Stimulated activated CD4-positive, alpha-beta T cell treated with anti-CD3 and anti-CD28 coated beads, TNF-alpha, amount 100 ng/mL, for 24 hours (primary cell): ENCODE data around the gene ASB11.

Source experiments
- DNase-seq, 3 experiments: peaks; one replicate each; pipeline ENCODE4 v3.0.0-alpha.2; 2020; ENCODE audit warnings: low read depth in 3 of 3

The ASB11 gene, protein sequence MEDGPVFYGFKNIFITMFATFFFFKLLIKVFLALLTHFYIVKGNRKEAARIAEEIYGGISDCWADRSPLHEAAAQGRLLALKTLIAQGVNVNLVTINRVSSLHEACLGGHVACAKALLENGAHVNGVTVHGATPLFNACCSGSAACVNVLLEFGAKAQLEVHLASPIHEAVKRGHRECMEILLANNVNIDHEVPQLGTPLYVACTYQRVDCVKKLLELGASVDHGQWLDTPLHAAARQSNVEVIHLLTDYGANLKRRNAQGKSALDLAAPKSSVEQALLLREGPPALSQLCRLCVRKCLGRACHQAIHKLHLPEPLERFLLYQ

DNA sequence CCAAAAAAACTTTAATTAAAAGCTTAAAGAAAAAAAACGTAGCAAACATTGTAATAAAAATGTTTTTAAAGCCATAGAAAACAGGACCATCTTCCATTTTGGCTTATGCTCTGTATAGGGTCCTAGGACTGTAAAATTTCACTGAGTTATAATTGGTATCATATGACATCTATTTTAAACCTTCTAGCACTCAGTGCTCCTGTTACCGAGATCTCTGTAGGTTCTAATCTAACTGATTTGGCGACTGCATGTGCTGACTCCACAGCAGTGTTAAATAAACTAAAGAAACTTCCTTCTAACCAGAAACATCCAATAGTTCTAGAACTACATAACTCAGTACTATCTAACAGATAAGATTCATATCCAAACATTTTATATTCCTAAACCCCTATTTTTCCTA is at the start of gene ASB11:
Gene ASB11, minus strand, starts transcription at position 132 of the 400 bp plus-strand sequence. Its CDS starts 35 bp downstream, at position 97.
- DNase-seq = no peak

DNA sequence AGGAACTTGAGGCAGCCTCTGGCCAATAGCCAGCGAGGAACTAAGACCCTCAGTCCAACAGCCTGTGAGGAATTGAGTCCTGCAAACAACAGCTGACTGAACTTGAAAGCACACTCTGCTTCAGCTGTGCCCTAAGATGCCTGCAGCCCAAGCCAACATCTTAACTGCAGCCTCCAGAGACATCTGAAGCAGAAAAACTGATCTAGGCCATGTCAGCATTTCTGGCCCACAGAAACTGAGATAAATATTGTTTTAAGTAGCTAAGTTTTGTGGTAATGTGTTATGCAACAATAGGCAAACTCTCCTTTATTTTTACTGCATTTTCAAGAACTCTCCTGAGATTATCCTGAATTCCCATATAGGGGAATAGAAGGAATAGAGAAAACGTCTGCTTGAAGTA is 44.3 kb upstream of the ASB11 start:
- DNase-seq = no peak

DNA sequence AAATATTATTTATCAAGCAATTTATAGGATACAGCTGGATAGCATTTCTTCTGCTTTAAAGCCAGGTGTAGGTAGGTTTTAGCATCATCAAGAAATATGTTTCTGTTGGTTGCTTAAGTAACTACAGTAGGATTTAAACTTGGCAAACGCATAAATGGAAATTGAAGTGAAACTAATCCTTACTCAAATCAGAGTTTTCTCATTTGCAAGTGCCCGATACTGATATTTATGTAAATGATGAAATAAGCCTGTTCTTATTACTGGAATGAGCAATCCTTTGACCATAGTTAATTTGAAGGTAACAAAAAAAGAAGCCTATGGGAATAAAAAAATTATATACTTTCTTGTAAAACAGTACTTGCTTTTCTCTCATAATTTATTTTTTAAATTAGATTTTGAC is 43.1 kb upstream of the ASB11 start:
- DNase-seq = no peak

DNA sequence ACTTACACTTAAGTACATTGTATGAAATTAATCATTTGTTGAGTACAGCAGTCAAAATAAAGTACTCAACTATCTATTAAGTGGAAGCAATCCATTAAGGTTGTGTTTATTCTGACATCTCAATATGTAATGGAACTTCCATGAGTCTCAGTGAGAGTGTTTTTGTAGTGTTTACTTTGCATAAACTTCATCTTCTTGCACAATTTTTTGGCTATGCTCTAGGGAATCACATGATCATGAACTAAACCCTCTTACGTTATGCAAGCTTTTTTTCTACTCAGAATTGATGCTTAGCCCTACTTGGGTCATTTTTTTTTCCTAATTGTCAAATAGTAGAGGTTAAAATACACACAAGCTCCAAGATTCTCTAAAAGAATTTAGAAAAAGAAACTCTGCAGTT is 41.0 kb upstream of the ASB11 start:
- no peak for DNase-seq

DNA sequence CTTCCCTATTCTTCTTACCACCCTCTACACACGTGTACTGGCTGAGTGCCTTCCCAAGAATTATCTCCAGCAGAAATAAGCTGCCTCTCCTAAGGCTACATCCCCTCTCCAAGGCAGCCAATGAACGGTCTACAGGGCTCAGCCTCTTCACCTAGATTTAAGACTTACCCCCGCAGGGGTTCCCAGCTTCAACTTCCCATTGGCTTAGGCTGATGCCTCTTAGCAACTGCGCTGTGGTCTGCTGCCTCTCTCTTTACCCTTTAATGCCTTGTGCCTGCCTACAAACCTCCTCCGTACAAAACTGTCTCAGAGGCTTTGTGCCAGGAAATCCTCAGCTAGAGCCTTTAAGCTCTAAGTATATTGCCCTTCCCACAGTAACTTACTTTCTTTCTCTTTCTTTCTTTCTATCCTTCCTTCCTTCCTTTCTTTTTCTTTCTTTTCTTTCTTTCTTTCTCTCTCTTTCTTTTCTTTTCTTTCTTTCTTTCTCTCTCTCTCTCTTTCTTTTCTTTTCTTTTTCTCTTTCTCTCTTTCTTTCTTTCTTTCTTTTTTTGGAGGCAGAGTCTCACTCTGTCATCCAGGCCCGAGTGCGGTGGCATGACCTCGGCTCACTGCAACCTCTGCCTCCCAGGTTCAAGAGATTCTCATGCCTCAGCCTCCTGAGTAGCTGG is 35.0 kb upstream of the ASB11 start:
- DNase-seq = no peak

DNA sequence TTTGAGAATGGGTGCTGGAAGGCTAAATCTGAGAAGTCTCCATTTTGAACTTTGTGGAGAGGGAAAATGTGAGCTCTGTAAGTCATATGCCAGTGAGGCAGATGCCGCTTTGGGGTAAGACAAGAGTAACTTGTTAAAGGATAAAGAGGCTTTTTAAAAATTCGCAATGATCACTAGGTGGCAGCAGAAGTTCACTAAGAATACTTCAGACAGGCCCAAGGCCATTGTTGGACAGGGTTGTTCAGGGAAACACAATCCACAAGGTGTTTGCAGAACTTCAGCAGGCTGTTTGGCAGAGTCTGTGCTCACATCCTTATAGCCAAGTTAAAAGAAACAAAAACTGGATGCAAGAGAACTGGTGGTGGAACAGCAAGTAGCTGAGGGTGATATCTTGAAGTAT is 33.6 kb upstream of the ASB11 start:
- DNase-seq = no peak

DNA sequence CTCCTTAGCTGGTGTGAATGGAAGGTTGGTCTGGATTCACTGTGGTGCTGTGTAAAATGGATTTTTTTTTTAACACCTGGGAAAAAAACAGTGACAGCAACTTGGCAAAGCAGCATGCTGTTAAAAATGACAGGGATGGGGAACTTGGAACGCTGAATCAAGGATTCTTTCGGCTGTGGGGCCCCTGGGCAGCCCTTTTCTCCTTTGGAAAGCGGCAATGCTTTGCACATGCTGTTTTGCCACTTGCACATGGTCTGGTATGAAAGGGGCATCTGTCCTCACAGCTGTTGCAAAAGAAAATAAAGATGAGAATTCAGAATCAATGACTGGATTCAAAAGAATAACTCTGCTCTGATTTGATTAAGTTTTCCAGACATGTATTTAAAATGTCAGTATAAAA is 30.5 kb upstream of the ASB11 start:
- DNase-seq = no peak

DNA sequence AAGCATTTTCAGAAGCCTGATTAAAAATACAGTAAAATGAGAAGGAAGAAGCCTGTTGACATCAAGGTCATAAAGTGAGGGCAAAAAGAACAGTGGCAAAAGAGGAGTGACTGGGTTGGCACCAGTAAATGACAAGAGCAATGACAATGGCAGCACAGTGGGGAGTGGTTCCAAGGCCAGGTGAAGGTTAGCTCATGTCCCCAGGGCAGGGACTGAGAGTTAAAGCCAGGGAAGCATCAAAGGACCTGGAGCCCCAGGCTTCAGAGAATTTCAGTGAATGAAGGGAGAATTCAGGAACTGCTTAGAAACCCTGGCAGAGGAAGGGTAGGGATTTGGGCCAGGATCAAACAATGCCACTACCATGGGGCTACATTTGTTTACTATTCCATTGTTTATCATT is 28.7 kb upstream of the ASB11 start:
- DNase-seq = no peak

DNA sequence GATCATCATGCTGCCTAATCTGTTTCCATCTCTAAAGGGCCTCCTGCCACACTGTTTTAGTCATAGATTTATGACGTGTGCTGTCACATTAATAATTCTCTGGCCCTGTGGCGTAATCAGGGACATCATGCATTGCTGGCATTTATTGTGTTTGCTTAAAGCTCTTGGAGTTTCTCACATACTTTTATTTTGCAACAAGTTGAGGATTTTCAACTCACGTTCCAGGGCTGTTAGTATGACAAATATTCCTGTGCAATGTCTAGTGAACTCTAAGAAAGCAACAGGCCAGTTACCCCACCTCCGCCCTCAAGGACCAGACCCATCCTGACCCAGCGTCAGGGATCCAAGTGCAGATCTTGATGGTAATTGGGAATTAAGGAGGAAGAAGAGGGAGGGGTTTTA is 27.6 kb upstream of the ASB11 start:
- no peak for DNase-seq

DNA sequence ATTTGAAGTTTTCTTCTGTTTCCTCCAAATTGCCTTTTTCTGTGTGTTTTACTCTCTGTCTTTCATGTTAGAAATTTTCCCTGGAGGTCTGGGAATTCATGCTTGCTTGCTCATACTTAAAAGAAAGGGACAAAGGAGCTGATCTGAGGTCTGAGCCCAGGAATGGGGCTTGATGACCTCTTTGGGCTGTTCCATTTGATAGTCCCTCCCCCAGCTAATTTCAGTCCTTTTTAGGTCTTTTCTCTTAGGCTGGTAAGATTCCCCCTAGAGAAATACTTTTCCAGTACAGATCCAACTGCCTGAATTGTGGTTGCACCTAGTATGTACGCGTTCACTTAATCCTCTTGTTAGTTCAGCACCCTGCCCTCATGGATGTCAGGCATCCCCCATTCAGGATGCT is 25.4 kb upstream of the ASB11 start:
- DNase-seq = no peak

DNA sequence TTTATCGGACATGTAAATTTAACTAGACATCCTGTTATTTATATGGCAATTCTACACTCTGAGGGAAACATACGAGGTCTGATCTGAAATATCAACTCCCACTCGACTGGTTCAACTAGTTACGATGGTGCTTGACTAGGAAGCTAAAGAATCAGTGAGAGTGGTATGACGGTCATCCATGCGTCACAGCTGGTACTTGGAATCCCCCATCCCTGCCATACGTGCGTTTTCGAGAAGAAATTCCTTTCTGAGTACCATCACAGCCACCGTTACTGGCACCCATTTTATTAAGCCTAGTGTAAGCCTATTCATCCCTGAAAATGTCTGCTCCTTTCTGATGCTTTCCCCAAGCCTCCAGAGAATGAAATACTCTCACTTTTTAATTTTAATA is 20.6 kb upstream of the ASB11 start:
- DNase-seq = peak in 1 of 3 experiments; percentile 24

DNA sequence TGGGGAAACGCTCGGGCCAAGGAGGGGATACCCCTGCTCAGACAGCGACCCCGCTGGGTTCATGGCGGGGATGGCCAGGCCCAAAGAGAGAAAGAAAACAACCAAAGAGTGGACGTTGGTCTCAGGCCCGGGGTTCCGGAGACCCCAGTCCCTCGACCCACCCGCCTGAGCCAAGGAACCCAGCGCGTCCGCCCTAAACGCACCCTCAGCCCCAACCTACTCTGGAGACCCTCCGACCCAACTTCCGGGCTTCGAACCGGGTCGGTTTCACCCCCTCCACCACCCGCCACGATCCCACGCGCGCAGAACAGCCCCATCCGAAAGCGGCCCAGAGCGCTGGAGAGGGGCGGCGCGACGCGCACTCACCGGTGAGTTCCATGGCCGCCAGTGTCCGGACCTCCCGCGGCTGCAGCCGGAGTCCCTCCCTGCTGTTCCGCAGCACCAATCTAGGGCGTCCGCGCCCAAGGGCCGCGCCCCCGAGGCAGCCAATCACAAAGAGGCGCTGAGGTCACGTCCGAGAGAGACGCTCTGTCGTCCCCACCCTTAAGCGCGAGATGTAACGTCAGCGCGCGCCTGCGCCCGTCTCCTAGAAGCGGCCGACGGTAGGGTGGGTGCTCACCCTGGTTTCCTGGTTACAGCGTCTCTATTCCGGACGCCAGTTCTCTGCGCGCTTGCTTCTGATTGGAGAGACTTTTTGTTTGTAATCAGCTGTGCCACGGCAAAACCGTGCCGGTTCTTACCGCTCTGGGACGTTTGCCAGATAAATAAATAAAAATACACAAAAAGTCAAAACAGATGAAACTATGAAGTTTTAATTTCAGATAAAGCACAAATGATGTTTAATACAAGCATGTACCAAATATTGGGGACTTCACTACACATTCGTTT is 19.9 kb upstream of the ASB11 start, which contains the start of gene PIGA:
Gene PIGA, minus strand, starts transcription at position 389 of the 888 bp plus-strand sequence. CDS start 3,593 bp downstream, outside the sequence.
- DNase-seq = peak; percentile 78 to 87 (median 81)

DNA sequence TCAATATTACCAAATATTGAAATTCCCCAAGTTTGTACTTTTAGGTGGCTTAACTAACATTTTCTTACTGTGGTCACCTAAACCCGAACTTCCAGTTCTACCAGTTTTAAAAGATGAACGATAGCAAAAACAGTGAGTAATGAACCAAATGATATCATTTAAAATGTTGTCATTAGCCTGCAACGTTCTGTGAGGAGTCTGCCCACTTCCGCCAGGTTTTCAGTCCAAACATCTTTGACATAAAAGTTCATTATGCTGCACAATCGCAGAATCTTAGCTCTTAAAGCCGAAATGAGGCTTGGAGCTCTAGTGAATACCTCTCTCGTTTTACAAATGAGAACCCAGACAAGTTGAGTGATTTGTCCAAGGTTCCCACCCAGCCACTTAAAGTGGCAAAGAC is 19.1 kb upstream of the ASB11 start:
- DNase-seq = peak in 1 of 3 experiments; percentile 2

DNA sequence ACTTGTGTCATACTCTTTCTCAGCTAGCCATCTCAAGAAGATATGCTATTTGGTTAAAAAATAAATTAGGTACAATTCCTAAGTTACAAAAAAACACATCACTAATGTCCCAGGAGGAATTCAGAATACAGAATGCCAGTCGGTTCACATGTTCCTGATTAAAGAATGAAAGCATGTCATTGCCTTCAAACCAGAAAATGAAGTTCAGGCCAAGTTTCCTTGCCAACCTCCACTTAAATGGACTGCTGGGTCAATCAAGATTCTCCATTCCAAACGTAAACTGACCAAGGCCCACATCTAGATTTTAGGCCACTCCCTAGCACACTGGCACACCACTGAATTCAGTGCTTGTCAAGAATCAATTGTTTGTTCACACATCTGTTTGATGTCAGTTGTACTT is 13.4 kb upstream of the ASB11 start:
- DNase-seq = no peak

DNA sequence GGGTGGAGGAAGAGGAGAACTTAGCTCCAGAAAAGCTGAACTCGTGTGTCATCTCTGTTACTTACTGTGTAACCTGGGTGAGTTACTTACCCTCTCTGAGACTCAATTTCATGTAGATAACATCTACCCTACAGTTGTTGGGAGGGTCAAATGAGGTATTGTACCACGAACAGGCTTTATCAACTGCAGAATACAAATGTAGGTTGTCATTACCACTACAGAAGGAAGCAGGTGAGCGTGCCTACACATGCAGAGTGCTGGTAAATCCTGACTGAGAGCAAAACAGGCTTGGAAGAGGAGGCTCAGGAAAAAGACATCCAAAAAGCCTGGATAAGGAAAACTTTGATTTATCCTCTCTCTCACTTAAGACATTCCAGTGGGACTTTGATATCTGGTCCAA is 12.7 kb upstream of the ASB11 start:
- no peak for DNase-seq

DNA sequence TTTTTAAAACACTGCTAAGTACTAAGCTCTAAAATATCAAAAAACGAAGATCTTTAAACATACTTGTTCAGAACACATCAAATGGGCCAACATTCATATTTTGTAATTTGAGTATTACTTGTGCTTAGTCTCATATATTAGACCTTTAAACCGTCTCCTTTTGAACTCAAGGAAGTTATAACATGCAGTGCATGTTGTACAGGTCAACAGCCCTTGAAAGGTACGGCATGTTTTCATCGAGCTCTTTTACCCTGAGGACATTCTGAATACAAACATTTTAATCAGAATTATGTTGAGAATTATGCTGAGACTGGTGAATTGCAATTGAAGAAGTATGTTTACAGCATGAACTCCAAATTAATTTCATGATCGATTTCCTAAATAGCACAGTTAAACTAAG is 7.0 kb upstream of the ASB11 start:
- no peak for DNase-seq

DNA sequence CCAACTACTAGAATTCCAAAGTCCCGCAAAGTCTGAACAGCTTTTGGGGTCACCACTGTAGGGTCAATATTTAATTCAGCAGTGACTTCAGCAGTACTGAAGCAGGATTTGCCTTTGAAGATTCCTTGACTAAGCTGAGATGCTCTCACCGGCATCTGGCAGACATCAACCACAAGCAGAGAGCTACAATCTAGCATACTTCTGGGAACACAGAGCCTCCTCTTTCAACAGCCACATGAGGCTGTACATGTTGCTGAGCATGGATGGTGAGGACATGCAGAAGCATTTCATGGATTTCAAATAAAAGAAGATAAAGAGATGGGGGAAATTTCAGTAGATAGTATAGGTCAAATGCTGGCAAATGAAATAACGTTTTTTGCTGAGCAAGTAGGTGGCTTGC is 6.6 kb upstream of the ASB11 start:
- DNase-seq = no peak

DNA sequence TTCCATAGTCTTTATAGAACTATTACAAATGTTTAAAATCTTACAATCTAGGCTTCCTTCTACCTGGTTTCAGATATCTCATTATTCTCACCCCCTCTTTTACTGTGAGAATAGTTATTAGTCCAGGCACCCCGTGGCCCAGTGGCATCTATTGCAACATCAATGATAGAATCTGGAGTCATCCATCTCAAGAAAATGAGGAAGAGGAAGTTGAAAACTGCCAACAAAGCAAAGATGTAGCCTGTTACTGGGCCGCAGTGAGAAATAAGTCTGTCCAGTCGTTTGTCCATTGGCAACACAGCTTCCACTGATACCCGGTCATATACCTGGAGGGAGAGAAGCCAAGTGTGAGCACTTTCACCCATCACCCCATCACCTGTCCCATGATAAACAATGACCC is 6.0 kb upstream of the ASB11 start:
- no peak for DNase-seq

DNA sequence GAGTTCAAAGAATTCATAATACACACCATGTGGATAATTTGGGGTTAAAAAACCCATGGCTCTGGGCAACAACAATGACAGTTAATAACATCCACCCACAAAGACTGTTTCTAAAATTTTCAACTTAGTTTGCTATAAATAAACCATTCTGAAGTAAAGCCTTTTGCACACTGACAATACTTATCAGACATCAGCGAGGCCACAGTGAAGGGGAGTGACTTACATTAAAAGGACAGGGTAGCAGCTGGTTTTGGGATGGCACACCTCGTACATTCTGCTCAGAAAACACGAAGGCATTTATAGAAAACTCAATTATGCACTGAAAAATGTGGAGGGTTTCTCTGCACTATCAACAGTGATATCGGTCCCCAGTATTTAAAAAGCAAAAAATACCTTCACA is 4.9 kb upstream of the ASB11 start:
- no peak for DNase-seq

DNA sequence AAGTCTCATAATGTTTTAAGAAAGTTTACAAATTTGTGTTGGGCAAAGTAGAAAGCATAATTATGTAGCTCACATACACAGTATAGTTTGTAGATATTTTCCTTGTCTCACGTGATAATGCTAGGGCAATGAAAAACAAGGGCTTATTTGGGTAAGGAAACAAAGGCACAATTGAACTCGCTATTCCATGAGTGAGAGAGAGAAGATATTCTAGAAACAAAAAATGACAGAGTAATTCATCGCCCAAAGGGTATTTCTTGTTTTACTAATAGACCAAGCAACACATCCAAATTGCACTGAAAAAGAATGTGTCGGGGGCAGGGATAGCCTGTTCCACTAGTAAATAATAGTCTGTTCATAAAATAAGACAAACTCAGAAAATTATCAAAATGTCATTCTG is 3.6 kb upstream of the ASB11 start:
- no peak for DNase-seq

DNA sequence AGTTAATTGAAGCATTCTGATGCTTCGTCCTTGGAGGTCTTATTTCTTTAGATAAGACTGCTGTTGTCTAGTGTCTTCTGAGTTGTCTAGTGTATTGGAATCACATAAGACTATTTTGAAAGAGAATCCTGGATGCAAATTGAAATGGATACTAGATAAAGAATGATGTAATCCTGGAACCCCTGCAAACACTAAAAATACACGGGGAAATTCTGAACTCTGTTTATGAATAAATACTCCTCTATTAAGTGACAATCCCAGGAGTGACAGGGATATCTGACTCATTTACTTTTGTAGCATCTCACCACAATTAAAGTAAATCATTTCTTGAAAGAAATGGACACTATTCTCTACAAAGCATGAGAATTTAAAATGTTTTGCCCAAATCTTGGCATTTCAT is 968 bp downstream of the ASB11 start:
- DNase-seq = no peak

DNA sequence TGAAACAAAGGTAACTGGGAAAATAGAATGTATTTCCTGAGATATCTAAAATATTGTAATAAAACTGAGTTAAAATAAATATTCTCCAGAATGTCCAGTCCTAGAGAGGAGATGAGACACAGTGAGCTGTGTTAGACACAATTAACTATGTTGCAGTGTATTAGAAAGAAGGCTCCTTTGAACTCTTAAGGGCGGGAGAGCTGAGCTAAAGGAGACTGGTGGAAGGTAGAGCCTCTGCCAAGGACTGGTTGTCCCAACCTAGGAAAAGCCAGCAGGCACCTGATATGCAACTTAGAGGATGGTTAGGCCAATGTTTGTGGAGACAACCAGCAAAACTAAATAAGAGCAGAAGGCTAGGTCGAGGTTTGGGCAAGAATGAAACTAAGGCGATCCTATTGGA is 4.3 kb downstream of the ASB11 start:
- DNase-seq = no peak

DNA sequence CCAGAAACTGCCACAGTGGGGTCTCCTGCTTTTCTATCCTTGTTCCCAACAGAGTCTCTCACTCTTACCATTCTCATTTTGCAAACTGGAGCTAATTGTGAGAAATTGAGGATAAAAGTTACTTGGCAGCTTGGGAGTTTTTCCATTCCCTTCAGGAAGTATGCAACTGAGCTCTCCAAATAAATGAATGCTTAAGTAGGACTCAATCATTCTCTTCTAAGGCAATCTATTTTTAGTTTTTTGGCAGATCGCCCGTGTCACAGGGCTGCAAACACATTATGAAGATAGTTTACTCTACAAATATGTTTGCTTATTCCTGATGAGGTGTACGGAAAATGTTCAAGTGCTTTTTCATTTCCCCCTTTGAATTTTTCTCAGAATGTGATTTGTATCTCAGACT is 5.3 kb downstream of the ASB11 start:
- DNase-seq = no peak
